HCT116 (cell line): ENCODE data around the gene TTC27. TPM values are rescaled to one million over a fixed set of nuclear protein-coding genes. Genes with fewer than 3 reads are reported as not detected.

Experiments used
- ATAC-seq: fragments of 200-7000 bp; cut with Tn5 transposase; 2 replicates; pipeline ENCODE4 v1.9.1; 2020; ENCODE audit warnings: mild to moderate bottlenecking, moderate library complexity
- BruUV-seq: library from RNA; stranded (reverse); fragments of 400-500 nt; replicated peaks from 2 replicates; lab custom pipeline; 2021; lab: Mats Ljungman, UMichigan
- CTCF ChIA-PET: fragments of 300-600 bp; sonication (Branson Sonifier 250); formaldehyde crosslinking; loops from one replicate; lab custom pipeline; 2021; ENCODE audit warnings: antibody characterized with exemption; lab: Charles Lee
- POLR2A ChIA-PET: fragments of 300-600, 350-600 bp; sonication (Branson Sonifier 250); formaldehyde crosslinking; loops from one replicate; lab custom pipeline; 2021; ENCODE audit warnings: antibody characterized with exemption; lab: Charles Lee
- RAD21 ChIA-PET, 2 experiments: fragments of 300-600 bp; sonication (Branson Sonifier 250); formaldehyde crosslinking; loops; one replicate each; lab custom pipeline; 2023; ENCODE audit warnings: low total read pairs in 2 of 2; ENCODE audit not compliant: uncharacterized antibody in 2 of 2, unreplicated experiment in 2 of 2, low non-redundant PET in 1 of 2; lab: Charles Lee
- DNase-seq: peaks from one replicate; pipeline ENCODE4 v3.0.0-alpha.2; 2010; ENCODE audit warnings: low read depth, low spot score
- H2AFZ ChIP-seq: fragments of 200-600 bp; shearing (Covaris generic), sonication (generic); 2 replicates; pipeline ENCODE4 v1.6.1; 2017; ENCODE audit warnings: low read depth, mixed run types, mixed read lengths, antibody characterized with exemption, low read length; ENCODE audit not compliant: poor library complexity, severe bottlenecking
- H3K27ac ChIP-seq: 2 replicates; pipeline ENCODE4 v1.5.1; 2012; ENCODE audit warnings: low read depth, low read length
- H3K27me3 ChIP-seq: fragments of 200-600 bp; sonication (generic); 2 replicates; pipeline ENCODE4 v1.6.1; 2016; ENCODE audit warnings: mixed run types, low read length, mixed read lengths; ENCODE audit not compliant: insufficient read depth
- H3K36me3 ChIP-seq, 2 experiments: fragments of 200-500 bp in 1 of 2; fragments of 200-600 bp in 1 of 2; sonication (Bioruptor generic) in 1 of 2; sonication (generic) in 1 of 2; 2 replicates each; pipeline versions ENCODE4 v1.5.1 to v1.6.1; 2014 to 2016; ENCODE audit warnings: low read length in 2 of 2, inconsistent platforms in 1 of 2, mixed read lengths in 1 of 2, mixed run types in 1 of 2; ENCODE audit not compliant: insufficient read depth in 2 of 2, control insufficient read depth in 1 of 2
- H3K4me1 ChIP-seq, 2 experiments: fragments of 200-600 bp in 1 of 2; sonication (generic) in 1 of 2; 2 replicates each; pipeline versions ENCODE4 v1.5.1 to v1.6.1; 2012 to 2017; ENCODE audit warnings: low read length in 2 of 2, inconsistent platforms in 1 of 2, mild to moderate bottlenecking in 1 of 2, mixed read lengths in 1 of 2, mixed run types in 1 of 2, moderate library complexity in 1 of 2; ENCODE audit not compliant: insufficient read depth in 2 of 2, control insufficient read depth in 1 of 2
- H3K4me2 ChIP-seq: fragments of 200-600 bp; sonication (generic); 2 replicates; pipeline ENCODE4 v1.6.1; 2017; ENCODE audit warnings: mixed run types, low read length, mixed read lengths
- H3K4me3 ChIP-seq, 2 experiments: fragments of 200-600 bp in 1 of 2; sonication (generic) in 1 of 2; replicated peaks in 1 of 2; 2 replicates each; pipeline ENCODE4 v1.5.1; 2011 to 2016; ENCODE audit warnings: low read length in 2 of 2, control low read depth in 1 of 2, low read depth in 1 of 2, mild to moderate bottlenecking in 1 of 2, mixed read lengths in 1 of 2, mixed run types in 1 of 2
- H3K79me2 ChIP-seq: fragments of 200-600 bp; sonication (generic); 2 replicates; pipeline ENCODE4 v1.6.1; 2017; ENCODE audit warnings: mild to moderate bottlenecking, mixed run types, low read length, moderate library complexity, mixed read lengths; ENCODE audit not compliant: insufficient read depth
- H3K9ac ChIP-seq: fragments of 200-600 bp; sonication (generic); 2 replicates; pipeline ENCODE4 v1.6.1; 2016; ENCODE audit warnings: low read length, mixed read lengths
- H3K9me2 ChIP-seq: fragments of 200-600 bp; sonication (generic), shearing (Covaris generic); 2 replicates; pipeline ENCODE4 v1.6.1; 2017; ENCODE audit warnings: mixed run types, mild to moderate bottlenecking, moderate library complexity; ENCODE audit not compliant: insufficient read depth
- H3K9me3 ChIP-seq, 2 experiments: fragments of 200-500 bp in 1 of 2; fragments of 200-600 bp in 1 of 2; sonication (Bioruptor generic) in 1 of 2; sonication (generic) in 1 of 2; 2 replicates each; pipeline ENCODE4 v1.6.1; 2014 to 2017; ENCODE audit warnings: low read length in 2 of 2, mixed read lengths in 2 of 2, inconsistent platforms in 1 of 2, low read depth in 1 of 2, mild to moderate bottlenecking in 1 of 2, mixed run types in 1 of 2, moderate library complexity in 1 of 2; ENCODE audit not compliant: control insufficient read depth in 1 of 2, insufficient read depth in 1 of 2
- H4K20me1 ChIP-seq: fragments of 200-600 bp; sonication (generic), shearing (Covaris generic); 2 replicates; pipeline ENCODE4 v1.6.1; 2017; ENCODE audit warnings: mixed run types, mild to moderate bottlenecking, moderate library complexity; ENCODE audit not compliant: insufficient read depth
- CEBPB ChIP-seq: IDR thresholded peaks from 2 replicates; pipeline ENCODE4 v1.6.1; 2012; ENCODE audit warnings: low read depth
- CTCF ChIP-seq, 3 experiments: fragments of 200-600 bp in 1 of 3; sonication (generic) in 1 of 3; IDR thresholded peaks in 2 of 3; conservative IDR thresholded peaks in 1 of 3; 2 replicates each; pipeline ENCODE4 v1.5.1; 2012 to 2017; ENCODE audit warnings: low read depth in 2 of 3, low read length in 2 of 3, antibody characterized with exemption in 1 of 3, borderline replicate concordance in 1 of 3, control low read depth in 1 of 3, mild to moderate bottlenecking in 1 of 3, mixed read lengths in 1 of 3, mixed run types in 1 of 3, moderate library complexity in 1 of 3; ENCODE audit not compliant: insufficient read depth in 1 of 3
- MAX ChIP-seq: IDR thresholded peaks from 2 replicates; pipeline ENCODE4 v1.6.1; 2012
- POLR2A ChIP-seq: IDR thresholded peaks from 2 replicates; pipeline ENCODE4 v1.7.0; 2011; ENCODE audit warnings: borderline replicate concordance; ENCODE audit not compliant: insufficient read depth, insufficient read length; ENCODE audit errors: extremely low read depth
- RAD21 ChIP-seq: IDR thresholded peaks from 2 replicates; pipeline ENCODE4 v1.6.1; 2012; ENCODE audit warnings: low read depth, mild to moderate bottlenecking
- ZNF274 ChIP-seq: fragments of 200-500 bp; sonication (Bioruptor generic); IDR thresholded peaks from 2 replicates; pipeline ENCODE4 v1.6.1; 2014; ENCODE audit warnings: mild to moderate bottlenecking, low read depth, low read length, inconsistent platforms
- intact Hi-C: fragments of 100-400 bp; cut with micrococcal nuclease; formaldehyde crosslinking; loops from 2 replicates; pipeline ENCODE4 v1.10.0; 2022
- total RNA-seq: library from RNA; stranded (reverse); gene quantifications from one replicate; pipeline ENCODE4 v1.2.1, GENCODE V29; 2021; ENCODE audit not compliant: unreplicated experiment

The TTC27 gene
- total RNA-seq, 1 experiment from 2014 or later = 24.4 TPM

DNA sequence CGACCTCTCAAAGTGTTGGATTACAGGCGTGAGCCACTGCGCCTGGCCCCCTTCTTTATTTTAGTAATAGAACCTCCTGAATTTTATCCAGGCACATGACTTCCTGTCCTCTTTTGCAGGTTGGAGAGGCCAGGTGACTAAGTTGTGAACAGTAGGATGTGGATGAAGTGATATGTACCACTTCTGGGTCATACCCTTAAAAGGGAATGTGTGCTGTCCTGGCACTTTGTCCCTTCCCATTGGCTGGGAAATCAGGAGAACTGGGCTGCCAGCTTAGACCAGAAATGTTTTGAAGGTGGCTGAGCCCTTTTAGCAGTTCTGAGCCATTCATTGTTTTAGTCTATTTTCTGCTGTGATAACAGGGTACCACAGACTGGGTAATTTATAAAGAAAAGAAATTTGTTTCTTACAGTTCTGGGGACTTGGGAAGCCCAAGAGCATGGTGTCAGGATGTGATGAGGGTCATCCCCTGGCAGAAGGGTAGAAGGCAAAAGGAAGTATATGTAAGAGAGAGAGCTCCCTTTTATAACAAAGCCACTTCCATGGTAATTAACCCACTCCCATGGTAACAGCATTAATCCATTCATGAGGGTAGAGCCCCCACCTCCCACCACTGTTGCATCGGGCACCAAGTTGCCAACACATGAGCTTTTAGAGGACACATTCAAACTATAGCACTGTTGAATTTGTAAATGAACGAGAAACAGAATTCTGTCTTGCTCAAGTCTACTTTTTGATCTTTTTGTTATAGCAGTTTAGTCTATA lies 79.1 kb downstream of the TTC27 start:
- Histone ChIP-seq H3K4me1 (no peaks in the 10 kb centered on the region; a peak in 1 of 4 replicates), H3K9ac (no peak overlapping the region), H4K20me1 (no peaks in the 10 kb centered on the region), H3K27me3 (no peaks in the 10 kb centered on the region), H3K79me2 (no peaks in the 10 kb centered on the region), H3K9me2 (no peaks in the 10 kb centered on the region), H3K36me3 (0 out of 4 replicates have a peak, but pooled peaks cover 0 to 3% of the 10 kb centered on the region in 2 experiments), H3K4me2 (no peak overlapping the region), H2AFZ (no peak overlapping the region), H3K9me3 (no peaks in the 10 kb centered on the region), H3K27ac (no peak overlapping the region), H3K4me3 (no peak overlapping the region)
- RAD21 ChIA-PET = no interaction called here
- POLR2A ChIA-PET = no interaction called here
- no peak for TF ChIP-seq CTCF (IDR thresholded peaks at IDR 0.05 in 2 of 3, conservative IDR thresholded peaks at IDR 0.05 in 1 of 3; ENCODE audit: borderline replicate concordance in 1 of 3, insufficient read depth in 1 of 3, low read depth in 2 of 3, low read length in 2 of 3)
- TF ChIP-seq POLR2A = no peak
- no peak for TF ChIP-seq MAX
- intact Hi-C loops = no loop called here
- CTCF ChIA-PET = no interaction called here
- ATAC-seq (no peak), DNase-seq (no peak)
- BruUV-seq = no TSS peak

DNA sequence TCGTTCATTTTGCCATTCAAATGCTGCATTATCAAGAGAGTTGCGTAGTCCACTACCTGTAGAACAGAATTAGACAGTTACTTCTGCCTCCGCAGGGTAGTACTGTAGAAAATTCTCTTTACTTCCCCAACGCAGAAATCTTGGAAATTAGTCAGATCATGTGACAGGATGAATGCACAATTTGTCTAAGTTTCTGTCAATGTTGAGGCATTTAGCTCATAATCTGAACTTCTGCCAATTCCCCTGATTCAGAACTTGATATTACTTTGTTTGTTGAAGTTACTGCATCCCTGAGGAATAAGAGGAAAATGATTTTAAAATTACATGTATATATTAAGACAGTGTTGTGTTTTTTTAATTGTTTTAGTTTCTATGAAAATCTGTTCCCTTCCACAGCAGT lies 83.4 kb downstream of the TTC27 start:
- ATAC-seq (no peak), DNase-seq (no peak)
- no peaks in the 10 kb centered on the region for H3K9me3 ChIP-seq
- no peaks in the 10 kb centered on the region for H3K9me2 ChIP-seq
- RAD21 ChIA-PET = no interaction called here
- H3K27me3 ChIP-seq = no peaks in the 10 kb centered on the region
- H3K9ac ChIP-seq = no peak overlapping the region
- CTCF ChIA-PET = no interaction called here
- H3K79me2 ChIP-seq = no peaks in the 10 kb centered on the region
- no peak overlapping the region for H3K4me2 ChIP-seq
- TF ChIP-seq ZNF274 = no peak
- no peak for TF ChIP-seq RAD21
- no peak for TF ChIP-seq MAX
- TF ChIP-seq CEBPB = no peak
- no TSS peak for BruUV-seq
- no peaks in the 10 kb centered on the region for H4K20me1 ChIP-seq
- H3K36me3 ChIP-seq = no peaks in the 10 kb centered on the region
- no peak overlapping the region for H3K4me3 ChIP-seq
- intact Hi-C loops = no loop called here
- no peak overlapping the region for H3K27ac ChIP-seq
- H3K4me1 ChIP-seq = no peaks in the 10 kb centered on the region; a peak in 1 of 4 replicates
- POLR2A ChIA-PET = no interaction called here
- no peak overlapping the region for H2AFZ ChIP-seq
